ENCODE results near the gene ASS1.

Gene ASS1

GRCh38 chr9:130402645-130403440 is 41.9 kb upstream of the ASS1 start:
- Histone ChIP-seq H2BK15ac (ENCODE audit: low read depth, poor library complexity, severe bottlenecking) (no peak overlapping the region), H3K14ac (ENCODE audit: low read length in 2 of 2) (no peak overlapping the region), H3K4ac (ENCODE audit: low read depth in 1 of 2, low read length in 2 of 2) (no peak overlapping the region), H3K9ac (ENCODE audit: low read length) (no peak overlapping the region), H2AFZ (ENCODE audit: low read depth, low read length) (no peak overlapping the region), H3K4me2 (ENCODE audit: low read length, poor library complexity, severe bottlenecking) (no peak overlapping the region), H3K4me3 (ENCODE audit: insufficient read depth in 1 of 2, low read depth in 1 of 2, low read length in 2 of 2) (no peak overlapping the region), H3K27ac (ENCODE audit: low read length, poor library complexity, severe bottlenecking) (no peak overlapping the region), H3K36me3 (ENCODE audit: control insufficient read depth in 1 of 2, insufficient read depth in 2 of 2, low read depth in 1 of 2, low read length in 2 of 2) (no peaks in the 10 kb centered on the region), H4K91ac (ENCODE audit: low read length) (no peak overlapping the region), H4K8ac (ENCODE audit: low read length) (no peak overlapping the region), H2BK5ac (ENCODE audit: low read depth, low read length, poor library complexity, severe bottlenecking) (no peak overlapping the region), H3K27me3 (ENCODE audit: control insufficient read depth in 1 of 2, insufficient read depth in 1 of 2, low read length in 2 of 2) (peaks cover 18 to 59% of the 10 kb centered on the region in 2 experiments), H2BK12ac (ENCODE audit: low read length in 2 of 2) (no peak overlapping the region), H3K18ac (ENCODE audit: low read depth in 1 of 2, low read length in 2 of 2) (no peak overlapping the region), H2BK120ac (ENCODE audit: low read depth, low read length) (no peak overlapping the region), H3K4me1 (ENCODE audit: control insufficient read depth, insufficient read depth, low read depth, low read length) (peaks cover 2% of the 10 kb centered on the region), H2AK5ac (ENCODE audit: low read length, severe bottlenecking) (no peak overlapping the region), H3K9me3 (ENCODE audit: control insufficient read depth, low read length) (peaks cover under 1% of the 10 kb centered on the region), H3K23ac (ENCODE audit: low read length in 2 of 2) (no peak overlapping the region), H3K79me1 (replicated peaks; ENCODE audit: low read length, poor library complexity, severe bottlenecking) (no peaks in the 10 kb centered on the region)
- 90% methylated on average over 22 of the region's 28 CpGs for WGBS
- DNase-seq: no peak

- Histone ChIP-seq H3K9me3 (ENCODE audit: control insufficient read depth, low read length) (peaks cover 8% of the 10 kb centered on the region), H3K14ac (ENCODE audit: low read length in 2 of 2) (no peak overlapping the region), H3K9ac (ENCODE audit: low read length) (no peak overlapping the region), H4K91ac (ENCODE audit: low read length) (no peak overlapping the region), H2BK120ac (ENCODE audit: low read depth, low read length) (no peak overlapping the region), H3K27me3 (ENCODE audit: control insufficient read depth in 1 of 2, insufficient read depth in 1 of 2, low read length in 2 of 2) (peaks cover 7 to 61% of the 10 kb centered on the region in 2 experiments), H3K4me1 (ENCODE audit: control insufficient read depth, insufficient read depth, low read depth, low read length) (peaks cover under 1% of the 10 kb centered on the region), H3K4me3 (ENCODE audit: insufficient read depth in 1 of 2, low read depth in 1 of 2, low read length in 2 of 2) (no peak overlapping the region), H3K4me2 (ENCODE audit: low read length, poor library complexity, severe bottlenecking) (no peak overlapping the region), H2BK15ac (ENCODE audit: low read depth, poor library complexity, severe bottlenecking) (no peak overlapping the region), H2AK5ac (ENCODE audit: low read length, severe bottlenecking) (no peak overlapping the region), H2BK12ac (ENCODE audit: low read length in 2 of 2) (no peak overlapping the region), H2AFZ (ENCODE audit: low read depth, low read length) (no peak overlapping the region), H4K8ac (ENCODE audit: low read length) (no peak overlapping the region), H3K18ac (ENCODE audit: low read depth in 1 of 2, low read length in 2 of 2) (no peak overlapping the region), H2BK5ac (ENCODE audit: low read depth, low read length, poor library complexity, severe bottlenecking) (no peak overlapping the region), H3K4ac (ENCODE audit: low read depth in 1 of 2, low read length in 2 of 2) (no peak overlapping the region), H3K79me1 (replicated peaks; ENCODE audit: low read length, poor library complexity, severe bottlenecking) (no peaks in the 10 kb centered on the region), H3K36me3 (ENCODE audit: control insufficient read depth in 1 of 2, insufficient read depth in 2 of 2, low read depth in 1 of 2, low read length in 2 of 2) (no peaks in the 10 kb centered on the region), H3K27ac (ENCODE audit: low read length, poor library complexity, severe bottlenecking) (no peak overlapping the region), H3K23ac (ENCODE audit: low read length in 2 of 2) (no peak overlapping the region)
- 97% methylated on average over 22 of the region's 22 CpGs for WGBS
- no peak for DNase-seq
These were observed 39.0 kb upstream of the ASS1 start for GRCh38 chr9:130405657-130406257.

GRCh38 chr9:130406278-130406895 is 38.4 kb upstream of the ASS1 start:
- Histone ChIP-seq H3K27me3 (ENCODE audit: control insufficient read depth in 1 of 2, insufficient read depth in 1 of 2, low read length in 2 of 2) (peaks cover 7 to 56% of the 10 kb centered on the region in 2 experiments), H4K91ac (ENCODE audit: low read length) (no peak overlapping the region), H3K4ac (ENCODE audit: low read depth in 1 of 2, low read length in 2 of 2) (no peak overlapping the region), H3K9me3 (ENCODE audit: control insufficient read depth, low read length) (peaks cover 8% of the 10 kb centered on the region), H3K4me3 (ENCODE audit: insufficient read depth in 1 of 2, low read depth in 1 of 2, low read length in 2 of 2) (no peak overlapping the region), H4K8ac (ENCODE audit: low read length) (no peak overlapping the region), H3K4me2 (ENCODE audit: low read length, poor library complexity, severe bottlenecking) (no peak overlapping the region), H3K18ac (ENCODE audit: low read depth in 1 of 2, low read length in 2 of 2) (no peak overlapping the region), H2AFZ (ENCODE audit: low read depth, low read length) (no peak overlapping the region), H3K23ac (ENCODE audit: low read length in 2 of 2) (no peak overlapping the region), H2AK5ac (ENCODE audit: low read length, severe bottlenecking) (no peak overlapping the region), H3K79me1 (replicated peaks; ENCODE audit: low read length, poor library complexity, severe bottlenecking) (no peaks in the 10 kb centered on the region), H2BK15ac (ENCODE audit: low read depth, poor library complexity, severe bottlenecking) (no peak overlapping the region), H2BK12ac (ENCODE audit: low read length in 2 of 2) (no peak overlapping the region), H3K14ac (ENCODE audit: low read length in 2 of 2) (no peak overlapping the region), H2BK5ac (ENCODE audit: low read depth, low read length, poor library complexity, severe bottlenecking) (no peak overlapping the region), H3K36me3 (ENCODE audit: control insufficient read depth in 1 of 2, insufficient read depth in 2 of 2, low read depth in 1 of 2, low read length in 2 of 2) (no peaks in the 10 kb centered on the region), H3K4me1 (ENCODE audit: control insufficient read depth, insufficient read depth, low read depth, low read length) (no peaks in the 10 kb centered on the region), H3K9ac (ENCODE audit: low read length) (no peak overlapping the region), H3K27ac (ENCODE audit: low read length, poor library complexity, severe bottlenecking) (no peak overlapping the region), H2BK120ac (ENCODE audit: low read depth, low read length) (no peak overlapping the region)
- no peak for DNase-seq
- WGBS: 85% methylated on average over 8 of the region's 10 CpGs

GRCh38 chr9:130407916-130408663 is 36.7 kb upstream of the ASS1 start:
- H3K4me2 ChIP-seq (ENCODE audit: low read length, poor library complexity, severe bottlenecking): no peak overlapping the region
- H3K4me3 ChIP-seq (ENCODE audit: insufficient read depth in 1 of 2, low read depth in 1 of 2, low read length in 2 of 2): no peak overlapping the region
- no peak overlapping the region for H3K9ac ChIP-seq (ENCODE audit: low read length)
- H4K8ac ChIP-seq (ENCODE audit: low read length): no peak overlapping the region
- H3K14ac ChIP-seq (ENCODE audit: low read length in 2 of 2): no peak overlapping the region
- H2BK12ac ChIP-seq (ENCODE audit: low read length in 2 of 2): no peak overlapping the region
- no peak overlapping the region for H2AFZ ChIP-seq (ENCODE audit: low read depth, low read length)
- no peak overlapping the region for H3K4ac ChIP-seq (ENCODE audit: low read depth in 1 of 2, low read length in 2 of 2)
- H4K91ac ChIP-seq (ENCODE audit: low read length): no peak overlapping the region
- H3K23ac ChIP-seq (ENCODE audit: low read length in 2 of 2): no peak overlapping the region
- no peak overlapping the region for H3K27ac ChIP-seq (ENCODE audit: low read length, poor library complexity, severe bottlenecking)
- no peak for DNase-seq
- H2BK15ac ChIP-seq (ENCODE audit: low read depth, poor library complexity, severe bottlenecking): no peak overlapping the region
- H3K18ac ChIP-seq (ENCODE audit: low read depth in 1 of 2, low read length in 2 of 2): no peak overlapping the region
- H3K9me3 ChIP-seq (ENCODE audit: control insufficient read depth, low read length): peaks cover 8% of the 10 kb centered on the region
- H3K36me3 ChIP-seq (ENCODE audit: control insufficient read depth in 1 of 2, insufficient read depth in 2 of 2, low read depth in 1 of 2, low read length in 2 of 2): no peaks in the 10 kb centered on the region
- H3K4me1 ChIP-seq (ENCODE audit: control insufficient read depth, insufficient read depth, low read depth, low read length): no peaks in the 10 kb centered on the region
- no peak overlapping the region for H2BK120ac ChIP-seq (ENCODE audit: low read depth, low read length)
- no peak overlapping the region for H2AK5ac ChIP-seq (ENCODE audit: low read length, severe bottlenecking)
- 88% methylated on average over 9 of the region's 9 CpGs for WGBS
- no peak overlapping the region for H2BK5ac ChIP-seq (ENCODE audit: low read depth, low read length, poor library complexity, severe bottlenecking)
- no peaks in the 10 kb centered on the region for H3K79me1 ChIP-seq (replicated peaks; ENCODE audit: low read length, poor library complexity, severe bottlenecking)
- peaks cover 4 to 45% of the 10 kb centered on the region in 2 experiments for H3K27me3 ChIP-seq (ENCODE audit: control insufficient read depth in 1 of 2, insufficient read depth in 1 of 2, low read length in 2 of 2)
